Right atrium auricular region (tissue), 2 donors: Measurements from ENCODE around the gene ATRN. TPM values are rescaled to one million over a fixed set of nuclear protein-coding genes. Genes with fewer than 3 reads are reported as not detected.
"Not testable (repeated sequence)": the region's sequence is repeated elsewhere in the genome, so short reads cannot be mapped to it uniquely, and the experiment has no call there.

ENCODE experiments used
- DNase-seq: peaks from one replicate; pipeline ENCODE4 v3.0.0-alpha.2; 2019; ENCODE audit warnings: low spot score
- H3K27ac ChIP-seq, 2 donors: fragments of 200-600 bp; sonication (generic); 1 replicate in 1 of 2; 2 replicates in 1 of 2; pipeline ENCODE4 v1.5.1; 2016 to 2019
- H3K27me3 ChIP-seq, 2 donors: fragments of 200-600 bp; sonication (generic); one replicate each; pipeline versions ENCODE4 v1.5.1 to v1.6.0; 2017 to 2019
- H3K36me3 ChIP-seq: fragments of 200-600 bp; sonication (generic); one replicate; pipeline ENCODE4 v1.5.1; 2016
- H3K4me1 ChIP-seq, 2 donors: fragments of 200-600 bp; sonication (generic); one replicate each; pipeline versions ENCODE4 v1.5.1 to v1.6.0; 2017 to 2019
- H3K4me3 ChIP-seq, 2 donors: fragments of 200-600 bp; sonication (generic); 1 replicate in 1 of 2; 2 replicates in 1 of 2; pipeline ENCODE4 v1.5.1; 2017 to 2019; ENCODE audit warnings: mild to moderate bottlenecking in 1 of 2, moderate library complexity in 1 of 2
- H3K9me3 ChIP-seq, 2 donors: fragments of 200-600 bp; sonication (generic); one replicate each; pipeline ENCODE4 v1.5.1; 2019
- total RNA-seq, 2 donors: library from RNA; depleted of rRNA; stranded (reverse); fragments of >200 nt; gene quantifications; one replicate each; pipeline ENCODE4 v1.1.0, GENCODE V29; 2016
- TF ChIP-seq, protein P1 (sequence below), 2 donors: fragments of 200-600 bp; sonication (generic); IDR thresholded peaks; one replicate each; pipeline ENCODE4 v1.5.1; 2019; ENCODE audit warnings: antibody characterized with exemption in 2 of 2

Gene ATRN
- 10 to 100 TPM; 22.5 to 28.1 TPM for total RNA-seq

DNA sequence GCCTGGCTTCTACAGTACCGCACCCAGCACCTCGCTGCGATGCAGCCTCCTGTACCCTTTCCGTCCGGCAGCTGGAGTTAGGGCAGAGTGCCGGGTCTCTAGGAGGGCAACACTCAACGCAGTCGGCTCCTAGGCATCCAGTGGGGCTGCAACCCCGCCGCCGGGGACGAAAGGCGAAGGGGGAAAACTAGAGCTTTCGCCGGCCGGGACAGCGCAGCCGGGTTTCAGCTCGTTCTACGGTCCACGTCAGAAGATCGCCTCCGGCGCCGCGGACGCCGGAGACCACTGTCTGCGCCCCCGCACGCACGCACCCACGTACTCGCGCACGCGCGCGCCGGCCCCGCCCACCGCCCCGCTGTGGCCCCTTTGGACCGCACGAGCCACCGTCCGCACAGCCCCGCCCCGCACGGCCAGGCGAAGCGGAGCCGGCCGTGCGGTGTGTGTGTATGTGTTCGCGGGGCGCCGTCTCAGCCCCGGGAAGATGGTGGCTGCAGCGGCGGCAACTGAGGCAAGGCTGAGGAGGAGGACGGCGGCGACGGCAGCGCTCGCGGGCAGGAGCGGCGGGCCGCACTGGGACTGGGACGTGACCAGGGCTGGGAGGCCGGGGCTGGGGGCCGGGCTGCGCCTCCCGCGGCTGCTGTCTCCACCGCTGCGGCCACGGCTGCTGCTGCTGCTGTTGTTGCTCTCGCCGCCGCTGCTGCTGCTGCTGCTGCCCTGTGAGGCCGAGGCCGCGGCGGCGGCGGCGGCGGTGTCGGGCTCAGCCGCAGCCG lies at the start of gene ATRN:
ATRN (plus strand) TSS at position 392 of the 770 bp plus-strand sequence; CDS start at position 482, 90 bp downstream.
- H3K27me3 ChIP-seq: no peaks in the 10 kb centered on the region
- H3K4me1 ChIP-seq: peaks cover 0 to 36% of the 10 kb centered on the region in 2 donors
- TF ChIP-seq, protein P1, sequence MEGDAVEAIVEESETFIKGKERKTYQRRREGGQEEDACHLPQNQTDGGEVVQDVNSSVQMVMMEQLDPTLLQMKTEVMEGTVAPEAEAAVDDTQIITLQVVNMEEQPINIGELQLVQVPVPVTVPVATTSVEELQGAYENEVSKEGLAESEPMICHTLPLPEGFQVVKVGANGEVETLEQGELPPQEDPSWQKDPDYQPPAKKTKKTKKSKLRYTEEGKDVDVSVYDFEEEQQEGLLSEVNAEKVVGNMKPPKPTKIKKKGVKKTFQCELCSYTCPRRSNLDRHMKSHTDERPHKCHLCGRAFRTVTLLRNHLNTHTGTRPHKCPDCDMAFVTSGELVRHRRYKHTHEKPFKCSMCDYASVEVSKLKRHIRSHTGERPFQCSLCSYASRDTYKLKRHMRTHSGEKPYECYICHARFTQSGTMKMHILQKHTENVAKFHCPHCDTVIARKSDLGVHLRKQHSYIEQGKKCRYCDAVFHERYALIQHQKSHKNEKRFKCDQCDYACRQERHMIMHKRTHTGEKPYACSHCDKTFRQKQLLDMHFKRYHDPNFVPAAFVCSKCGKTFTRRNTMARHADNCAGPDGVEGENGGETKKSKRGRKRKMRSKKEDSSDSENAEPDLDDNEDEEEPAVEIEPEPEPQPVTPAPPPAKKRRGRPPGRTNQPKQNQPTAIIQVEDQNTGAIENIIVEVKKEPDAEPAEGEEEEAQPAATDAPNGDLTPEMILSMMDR (IDR thresholded peaks at IDR 0.05): peak in 1 of 2 donors; percentile 10
- H3K36me3 ChIP-seq: no peaks in the 10 kb centered on the region
- H3K27ac ChIP-seq: peak within 1 kb of the TSS; percentile 85 to 91
- H3K9me3 ChIP-seq: no peaks in the 10 kb centered on the region
- peak; percentile 84 for DNase-seq
- peak within 1 kb of the TSS; percentile 95 to 99 for H3K4me3 ChIP-seq

DNA sequence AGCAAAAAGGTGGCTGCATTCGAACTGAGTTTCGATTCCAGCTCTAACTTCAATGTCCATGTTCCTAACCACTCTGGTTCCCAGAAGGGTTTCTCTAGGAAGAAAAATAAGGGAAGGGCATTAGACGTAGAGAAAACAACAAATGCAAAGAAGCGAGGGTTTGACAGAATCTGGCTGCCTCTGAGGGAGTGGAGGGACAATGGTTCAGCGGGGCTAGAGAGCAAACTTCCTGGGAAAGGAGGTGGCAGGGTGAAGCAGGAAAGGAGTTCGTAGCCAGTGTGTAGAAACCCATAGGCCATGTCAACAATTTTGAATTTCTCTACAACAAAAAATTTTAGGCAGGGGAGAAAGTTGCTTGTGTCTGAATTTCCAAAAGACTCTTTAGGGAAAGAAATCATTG lies 48.8 kb upstream of the ATRN start:
- Histone ChIP-seq H3K4me1 (no peaks in the 10 kb centered on the region), H3K4me3 (no peak overlapping the region), H3K36me3 (no peaks in the 10 kb centered on the region), H3K27ac (no peak overlapping the region), H3K9me3 (no peaks in the 10 kb centered on the region), H3K27me3 (no peaks in the 10 kb centered on the region)
- TF ChIP-seq, protein P1 (IDR thresholded peaks at IDR 0.05): no peak
- no peak for DNase-seq

DNA sequence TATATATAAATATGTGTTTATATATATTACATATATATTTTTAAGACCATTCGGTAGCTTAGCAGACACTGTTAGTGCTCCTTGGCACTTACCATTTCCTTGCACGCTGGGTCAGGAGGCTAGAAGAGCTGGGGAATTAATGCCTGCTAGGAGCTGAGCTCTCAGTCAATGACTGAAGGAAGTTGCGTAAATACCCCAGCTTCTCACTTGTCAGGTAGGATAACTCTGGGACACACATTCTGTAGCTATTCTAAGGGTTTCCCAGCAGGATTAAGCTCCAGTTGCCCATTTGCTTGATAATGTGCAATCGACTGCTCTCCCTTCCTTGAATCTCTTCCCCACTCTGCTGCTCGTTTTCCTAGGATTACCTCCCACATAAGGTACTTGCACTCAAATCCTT lies 47.7 kb upstream of the ATRN start:
- no peaks in the 10 kb centered on the region for H3K9me3 ChIP-seq
- H3K4me3 ChIP-seq: no peak overlapping the region
- H3K27me3 ChIP-seq: no peaks in the 10 kb centered on the region
- no peaks in the 10 kb centered on the region for H3K4me1 ChIP-seq
- DNase-seq: no peak
- TF ChIP-seq, protein P1 (IDR thresholded peaks at IDR 0.05): no peak
- no peaks in the 10 kb centered on the region for H3K36me3 ChIP-seq
- no peak overlapping the region for H3K27ac ChIP-seq

DNA sequence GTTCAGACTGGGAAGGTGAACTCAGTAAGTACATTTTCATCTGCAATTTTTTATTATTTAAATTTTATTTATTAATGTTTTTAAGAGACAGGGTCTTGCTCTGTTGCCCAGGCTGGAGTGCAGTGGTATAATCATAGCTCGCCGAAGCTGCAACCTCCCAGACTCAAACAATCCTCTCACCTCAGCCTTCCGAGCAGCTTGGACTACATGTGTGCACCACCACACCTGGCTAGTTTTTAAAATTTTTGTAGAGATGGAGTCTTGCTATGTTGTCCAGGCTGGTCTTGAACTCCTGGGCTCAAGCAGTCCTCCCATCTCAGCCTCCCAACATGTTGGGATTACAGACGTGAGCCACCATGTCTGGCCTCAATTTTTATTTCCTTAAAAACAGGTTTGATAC lies 44.1 kb upstream of the ATRN start:
- H3K27me3 ChIP-seq: not testable (repeated sequence)

DNA sequence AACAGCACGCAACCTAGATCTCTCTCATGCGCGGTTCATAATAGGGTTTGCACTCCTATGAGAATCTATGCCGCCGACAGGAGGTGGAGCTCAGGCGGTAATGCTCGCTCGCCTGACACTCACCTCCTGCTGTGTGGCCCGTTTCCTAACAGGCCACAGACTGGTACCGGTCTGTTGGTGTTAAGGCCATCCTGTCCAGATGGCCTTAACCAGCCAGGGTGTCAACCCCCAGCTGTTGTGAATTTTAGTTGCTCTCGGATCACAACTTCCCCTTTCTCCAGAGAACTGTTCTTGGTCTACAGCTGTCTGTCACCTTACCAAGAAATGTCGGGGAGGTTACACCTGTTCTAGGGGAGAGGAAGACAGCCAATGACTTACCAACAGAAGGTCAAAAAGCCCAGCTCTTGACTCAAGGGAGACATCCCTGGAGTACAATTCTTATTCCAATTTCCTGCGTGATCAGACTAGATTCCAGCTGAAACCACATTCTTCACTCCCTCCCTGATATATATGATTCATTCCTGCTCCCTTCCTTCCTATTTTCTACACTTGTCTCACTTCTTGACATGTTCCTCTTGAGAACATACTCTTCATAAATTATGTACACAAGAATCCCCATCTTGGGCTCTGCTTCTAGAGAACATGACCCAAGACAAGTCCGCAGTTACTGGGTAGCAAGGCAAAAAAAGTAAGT lies 40.3 kb upstream of the ATRN start:
- Histone ChIP-seq H3K9me3 (no peaks in the 10 kb centered on the region), H3K36me3 (no peaks in the 10 kb centered on the region), H3K4me3 (no peak overlapping the region), H3K27ac (no peak overlapping the region), H3K4me1 (no peaks in the 10 kb centered on the region), H3K27me3 (no peaks in the 10 kb centered on the region)
- TF ChIP-seq, protein P1 (IDR thresholded peaks at IDR 0.05): no peak
- no peak for DNase-seq

More for the DNA sequence above, 44.1 kb upstream of the ATRN start:
- H3K36me3 ChIP-seq, H3K27ac ChIP-seq, DNase-seq, H3K4me3 ChIP-seq, H3K4me1 ChIP-seq, H3K9me3 ChIP-seq: not testable (repeated sequence)

DNA sequence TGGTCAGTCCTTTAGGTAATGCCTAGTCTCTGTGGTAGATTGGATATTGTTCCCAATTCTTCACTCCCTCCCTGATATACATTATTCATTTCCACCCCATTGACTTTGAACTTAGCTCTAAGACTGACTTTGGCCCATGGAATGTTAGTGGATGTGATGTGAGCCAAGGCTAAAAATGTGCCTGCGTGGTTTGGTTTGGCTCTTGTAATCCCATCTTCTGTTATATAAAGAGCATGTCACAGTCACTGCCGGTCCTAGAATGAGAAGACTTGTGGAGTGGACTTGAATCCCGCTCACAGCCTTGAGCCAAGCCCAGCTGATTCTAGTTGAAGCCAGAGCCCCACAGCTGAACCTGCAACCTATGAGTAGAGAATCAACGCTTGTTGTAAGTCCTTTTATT lies 39.7 kb upstream of the ATRN start:
- no peaks in the 10 kb centered on the region for H3K36me3 ChIP-seq
- H3K4me1 ChIP-seq: no peaks in the 10 kb centered on the region
- TF ChIP-seq, protein P1 (IDR thresholded peaks at IDR 0.05): no peak
- no peaks in the 10 kb centered on the region for H3K27me3 ChIP-seq
- DNase-seq: no peak
- H3K9me3 ChIP-seq: no peaks in the 10 kb centered on the region
- no peak overlapping the region for H3K27ac ChIP-seq
- H3K4me3 ChIP-seq: no peak overlapping the region
